Activated CD4-positive, alpha-beta T cell treated with anti-CD3 and anti-CD28 coated beads for 36 hours (primary cell): ENCODE measurements around the gene YBX3. TPM values are rescaled to one million over a fixed set of nuclear protein-coding genes. Genes with fewer than 3 reads are reported as not detected.

Experiments used
- ATAC-seq: fragments of 200-7000 bp; cut with Tn5 transposase; one replicate; pipeline ENCODE4 v1.10.0; 2021; ENCODE audit warnings: mild to moderate bottlenecking, moderate library complexity
- CTCF ChIA-PET: fragments of 350-600 bp; sonication (Branson Sonifier 250); formaldehyde crosslinking; loops from one replicate; lab custom pipeline; 2021; ENCODE audit warnings: antibody characterized with exemption; lab: Charles Lee
- POLR2A ChIA-PET: fragments of 350-600 bp; sonication (Branson Sonifier 250); formaldehyde crosslinking; loops from one replicate; lab custom pipeline; 2021; ENCODE audit warnings: antibody characterized with exemption, inconsistent platforms; lab: Charles Lee
- DNase-seq: peaks from one replicate; pipeline ENCODE4 v3.0.0-alpha.2; 2020
- H3K27ac Mint-ChIP-seq: one replicate; pipeline ENCODE4 v1.8.0; 2021; ENCODE audit warnings: mixed read lengths
- H3K27me3 Mint-ChIP-seq: one replicate; pipeline ENCODE4 v1.8.0; 2021; ENCODE audit warnings: mixed read lengths
- H3K36me3 Mint-ChIP-seq: one replicate; pipeline ENCODE4 v1.8.0; 2021; ENCODE audit warnings: low read depth, mixed read lengths
- H3K4me1 Mint-ChIP-seq: one replicate; pipeline ENCODE4 v1.8.0; 2021; ENCODE audit warnings: mixed read lengths
- H3K4me3 Mint-ChIP-seq: one replicate; pipeline ENCODE4 v1.8.0; 2021; ENCODE audit warnings: mild to moderate bottlenecking, moderate library complexity, mixed read lengths
- H3K9me3 Mint-ChIP-seq: one replicate; pipeline ENCODE4 v1.8.0; 2021; ENCODE audit warnings: low read depth, mixed read lengths
- intact Hi-C, 2 experiments: fragments of 100-400 bp; cut with DNase I in 1 of 2; cut with micrococcal nuclease in 1 of 2; formaldehyde crosslinking; loops; one replicate each; pipeline versions ENCODE4 v1.14.2 to v1.15.1; 2022 to 2024; cut with DNase I, micrococcal nuclease
- total RNA-seq, 2 experiments: library from RNA; stranded (reverse); gene quantifications; one replicate each; pipeline ENCODE4 v1.2.3, GENCODE V29; 2021

Gene YBX3
- total RNA-seq, 2 experiments from 2014 or later = 157 to 175 TPM

DNA sequence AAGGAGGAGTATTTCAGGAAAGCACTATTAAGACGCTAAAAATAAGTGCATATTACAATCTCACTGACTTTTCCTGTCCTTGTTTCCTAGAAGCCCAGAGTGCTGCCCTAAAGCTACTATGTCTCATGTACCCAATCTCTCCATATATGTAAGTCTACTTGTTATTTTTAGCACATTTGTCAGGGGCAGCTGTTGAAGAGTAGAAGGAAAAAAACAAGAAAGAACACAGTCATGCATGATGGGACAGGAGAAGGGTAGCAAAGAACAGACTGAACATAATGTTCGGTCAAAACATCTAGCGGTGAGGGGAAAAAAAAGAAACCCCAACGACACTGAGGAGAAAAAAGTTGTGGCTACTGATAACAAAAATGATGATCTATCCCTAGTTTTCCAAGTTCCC is 14.3 kb downstream of the YBX3 start:
- DNase-seq = no peak
- CTCF ChIA-PET = interaction anchor here (0.7 to 1.5 kb wide), 3 partner anchors 8 to 74 kb away, joined by 3 to 4 read pairs (median 3); no protein-coding TSS in a partner anchor

DNA sequence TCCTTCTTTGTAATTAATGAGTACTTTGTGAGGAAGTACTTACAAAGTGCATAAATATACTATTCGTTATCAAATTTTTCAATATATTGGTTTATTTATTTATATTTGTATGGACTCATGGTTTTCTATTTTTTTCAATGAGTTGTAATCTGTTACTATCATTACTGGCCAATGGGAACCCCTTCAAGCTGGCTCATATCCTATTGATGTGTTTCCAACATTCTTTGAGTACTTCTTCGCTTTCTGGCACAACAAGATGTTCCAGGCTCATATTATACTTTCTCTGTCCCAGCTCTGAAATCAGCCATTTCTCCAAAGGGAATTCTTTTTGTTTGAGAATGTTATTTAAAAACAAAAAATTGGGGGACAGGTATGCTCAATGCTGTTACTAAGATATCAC is 17.5 kb downstream of the YBX3 start:
- H3K4me1 Mint-ChIP-seq = peaks cover 13% of the 10 kb centered on the region
- peaks cover 10% of the 10 kb centered on the region for H3K27me3 Mint-ChIP-seq
- no peaks in the 10 kb centered on the region for H3K9me3 Mint-ChIP-seq
- ChIA-PET POLR2A (no interaction called here), CTCF (interaction anchor here (0.6 to 1.1 kb wide), 2 partner anchors 466 to 791 kb away, joined by 3 read pairs; partner anchors contain the start of gene SMIM10L1)
- ATAC-seq = no peak
- no peak overlapping the region for H3K4me3 Mint-ChIP-seq
- no peak for DNase-seq
- peaks cover 66% of the 10 kb centered on the region for H3K36me3 Mint-ChIP-seq
- intact Hi-C loops = no loop called here
- no peak overlapping the region for H3K27ac Mint-ChIP-seq

More for the DNA sequence above, 14.3 kb downstream of the YBX3 start:
- no peaks in the 10 kb centered on the region for H3K4me1 Mint-ChIP-seq
- POLR2A ChIA-PET = no interaction called here
- no peak overlapping the region for H3K27ac Mint-ChIP-seq
- intact Hi-C loops = no loop called here
- peaks cover 67% of the 10 kb centered on the region for H3K36me3 Mint-ChIP-seq
- ATAC-seq = no peak
- H3K9me3 Mint-ChIP-seq = no peaks in the 10 kb centered on the region
- H3K4me3 Mint-ChIP-seq = no peak overlapping the region
- H3K27me3 Mint-ChIP-seq = peaks cover 10% of the 10 kb centered on the region

GRCh38 chr12:10701843-10702242 is 21.3 kb downstream of the YBX3 start:
- H3K27ac Mint-ChIP-seq = peak overlapping the region; percentile 68
- peaks cover 16% of the 10 kb centered on the region for H3K4me1 Mint-ChIP-seq
- no peaks in the 10 kb centered on the region for H3K9me3 Mint-ChIP-seq
- H3K4me3 Mint-ChIP-seq = no peak overlapping the region
- no peaks in the 10 kb centered on the region for H3K27me3 Mint-ChIP-seq
- intact Hi-C loops = no loop called here
- ChIA-PET POLR2A (interaction anchor here (0.7 kb wide), 1 partner anchor 520 kb away, joined by 4 read pairs; no protein-coding TSS in a partner anchor), CTCF (no interaction called here)
- H3K36me3 Mint-ChIP-seq = peaks cover 57% of the 10 kb centered on the region
- ATAC-seq = no peak
- no peak for DNase-seq

- CTCF ChIA-PET = no interaction called here
These were observed 21.9 kb downstream of the YBX3 start for GRCh38 chr12:10701131-10701681.

GRCh38 chr12:10700581-10700980 is 22.5 kb downstream of the YBX3 start:
- H3K27me3 Mint-ChIP-seq = no peaks in the 10 kb centered on the region
- H3K36me3 Mint-ChIP-seq = peaks cover 52% of the 10 kb centered on the region
- H3K27ac Mint-ChIP-seq = peak overlapping the region; percentile 68
- no peaks in the 10 kb centered on the region for H3K9me3 Mint-ChIP-seq
- intact Hi-C loops = no loop called here
- DNase-seq (no peak), ATAC-seq (no peak)
- peaks cover 16% of the 10 kb centered on the region for H3K4me1 Mint-ChIP-seq
- ChIA-PET CTCF (interaction anchor here (0.6 to 1.7 kb wide), 3 partner anchors 10 to 505 kb away, joined by 3 read pairs; no protein-coding TSS in a partner anchor), POLR2A (no interaction called here)
- H3K4me3 Mint-ChIP-seq = no peak overlapping the region

More at GRCh38 chr12:10701131-10701681, 21.9 kb downstream of the YBX3 start:
- ATAC-seq (peak; percentile 92), DNase-seq (peak; percentile 61)
- Mint-ChIP-seq H3K27me3 (no peaks in the 10 kb centered on the region), H3K4me3 (no peak overlapping the region), H3K27ac (peak overlapping the region; percentile 68), H3K9me3 (no peaks in the 10 kb centered on the region), H3K4me1 (peaks cover 16% of the 10 kb centered on the region), H3K36me3 (peaks cover 54% of the 10 kb centered on the region)
- intact Hi-C loops = no loop called here
- POLR2A ChIA-PET = no interaction called here

DNA sequence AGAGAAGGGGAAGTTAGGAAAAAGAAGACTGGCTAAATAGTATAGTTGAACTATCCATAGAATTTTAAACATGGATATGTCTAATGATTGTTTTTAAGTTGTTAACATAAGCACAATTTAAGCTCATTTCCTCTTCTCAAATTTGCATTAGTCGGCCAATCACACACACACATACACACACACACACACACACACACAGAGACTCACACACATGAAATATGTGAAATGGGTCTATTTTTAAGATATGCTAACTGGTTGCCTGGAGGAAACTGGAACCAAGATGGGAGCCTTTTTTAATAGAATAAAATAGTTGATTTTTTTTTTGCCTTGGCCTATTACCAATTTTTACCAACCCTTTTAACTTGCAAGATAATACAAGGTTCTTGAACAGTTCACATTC is 25.3 kb downstream of the YBX3 start:
- peaks cover 45% of the 10 kb centered on the region for H3K36me3 Mint-ChIP-seq
- H3K9me3 Mint-ChIP-seq = no peaks in the 10 kb centered on the region
- intact Hi-C loops = no loop called here
- H3K4me3 Mint-ChIP-seq = no peak overlapping the region
- DNase-seq (no peak), ATAC-seq (no peak)
- ChIA-PET POLR2A (no interaction called here), CTCF (interaction anchor here (0.6 to 1.7 kb wide), 2 partner anchors 24 to 52 kb away, joined by 3 to 8 read pairs; partner anchors contain the start of gene STYK1)
- peaks cover 16% of the 10 kb centered on the region for H3K4me1 Mint-ChIP-seq
- no peak overlapping the region for H3K27ac Mint-ChIP-seq
- H3K27me3 Mint-ChIP-seq = no peaks in the 10 kb centered on the region

- Mint-ChIP-seq H3K9me3 (no peaks in the 10 kb centered on the region), H3K36me3 (peaks cover 41% of the 10 kb centered on the region), H3K27ac (no peak overlapping the region), H3K27me3 (no peaks in the 10 kb centered on the region), H3K4me3 (no peak overlapping the region), H3K4me1 (peaks cover 16% of the 10 kb centered on the region)
- ChIA-PET CTCF (interaction anchor here (0.8 to 1.7 kb wide), 3 partner anchors 22 to 201 kb away, joined by 3 to 8 read pairs (median 3); no protein-coding TSS in a partner anchor), POLR2A (no interaction called here)
- intact Hi-C loops = no loop called here
- ATAC-seq = no peak
- DNase-seq = no peak
These were observed 26.0 kb downstream of the YBX3 start for GRCh38 chr12:10697156-10697555.

GRCh38 chr12:10690906-10691305 is 32.2 kb downstream of the YBX3 start:
- peaks cover 3% of the 10 kb centered on the region for H3K27me3 Mint-ChIP-seq
- no peak overlapping the region for H3K4me3 Mint-ChIP-seq
- ChIA-PET POLR2A (no interaction called here), CTCF (no interaction called here)
- H3K27ac Mint-ChIP-seq = no peak overlapping the region
- no peak for DNase-seq
- H3K4me1 Mint-ChIP-seq = no peaks in the 10 kb centered on the region
- intact Hi-C loops = no loop called here
- no peak for ATAC-seq
- peaks cover 7% of the 10 kb centered on the region for H3K36me3 Mint-ChIP-seq
- H3K9me3 Mint-ChIP-seq = peaks cover 8% of the 10 kb centered on the region

GRCh38 chr12:10689146-10689545 is 34.0 kb downstream of the YBX3 start:
- Mint-ChIP-seq H3K27me3 (peaks cover 9% of the 10 kb centered on the region), H3K36me3 (no peaks in the 10 kb centered on the region), H3K27ac (no peak overlapping the region), H3K4me1 (no peaks in the 10 kb centered on the region), H3K4me3 (no peak overlapping the region), H3K9me3 (peaks cover 8% of the 10 kb centered on the region)
- DNase-seq (no peak), ATAC-seq (no peak)
- ChIA-PET CTCF (interaction anchor here (0.7 kb wide), 1 partner anchor 545 kb away, joined by 3 read pairs; no protein-coding TSS in a partner anchor), POLR2A (no interaction called here)
- intact Hi-C loops = no loop called here

DNA sequence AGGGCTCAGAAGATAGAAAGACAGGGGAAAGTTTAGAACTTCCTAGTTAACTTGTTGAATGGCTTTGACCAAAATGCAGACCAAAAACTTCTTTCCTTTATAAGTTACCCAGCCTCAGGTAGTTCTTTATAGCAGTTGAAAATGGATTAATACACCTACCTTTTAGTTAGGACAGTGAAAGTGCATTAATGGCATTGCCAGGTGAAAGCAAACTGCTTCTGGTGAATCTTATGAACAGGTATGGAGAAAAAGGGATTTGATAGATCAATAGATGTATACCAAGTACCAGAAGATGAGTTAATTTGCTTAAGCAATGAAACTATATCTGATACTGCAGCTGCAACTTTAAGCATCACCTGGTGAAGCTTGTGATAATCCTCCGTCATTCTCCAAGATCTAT is 35.1 kb downstream of the YBX3 start:
- DNase-seq (no peak), ATAC-seq (no peak)
- H3K9me3 Mint-ChIP-seq = peaks cover 8% of the 10 kb centered on the region
- H3K4me3 Mint-ChIP-seq = no peak overlapping the region
- ChIA-PET CTCF (interaction anchor here (0.8 kb wide), 1 partner anchor 9 kb away, joined by 3 read pairs; no protein-coding TSS in a partner anchor), POLR2A (no interaction called here)
- peaks cover 9% of the 10 kb centered on the region for H3K27me3 Mint-ChIP-seq
- H3K4me1 Mint-ChIP-seq = no peaks in the 10 kb centered on the region
- intact Hi-C loops = no loop called here
- H3K36me3 Mint-ChIP-seq = no peaks in the 10 kb centered on the region
- H3K27ac Mint-ChIP-seq = no peak overlapping the region

DNA sequence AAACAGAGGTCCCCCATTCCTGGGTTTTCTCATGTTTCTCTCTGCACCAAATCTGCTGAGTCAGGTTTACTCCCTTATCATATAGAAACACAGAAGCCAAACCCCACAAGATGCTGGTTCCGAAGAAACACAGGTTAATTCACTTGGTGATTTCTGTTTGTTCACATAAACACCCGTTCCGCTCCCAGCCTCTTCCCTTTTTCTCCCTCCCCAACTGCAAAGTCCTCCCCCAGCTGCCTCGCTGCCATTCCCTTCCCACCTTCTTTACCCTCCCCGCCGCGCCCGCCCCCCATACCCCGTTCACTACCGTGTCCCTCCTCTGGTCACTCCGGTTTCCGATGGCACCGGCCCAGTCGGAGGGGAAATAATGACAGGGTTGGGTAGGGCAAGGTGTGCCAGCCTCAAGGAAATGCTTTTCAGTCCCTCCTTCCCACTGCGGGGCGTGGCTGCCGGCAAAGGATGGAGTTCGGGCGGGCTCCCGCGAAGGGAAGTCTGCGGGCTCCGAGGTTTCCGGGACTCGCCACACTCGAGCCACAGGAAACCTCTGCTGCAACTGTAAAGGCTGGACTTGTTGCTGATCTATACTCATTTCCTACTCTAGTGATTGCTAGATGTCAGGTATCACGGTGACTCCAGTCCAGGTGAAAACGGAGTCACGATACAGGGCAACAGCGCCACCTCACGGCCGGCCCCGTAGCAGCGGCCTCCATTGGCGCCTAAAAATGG is 49.3 kb downstream of the YBX3 start, which contains the start of gene STYK1:
Gene STYK1, minus strand, starts transcription at position 394 of the 726 bp plus-strand sequence. CDS start 39,434 bp downstream, outside the sequence.
- CTCF ChIA-PET = interaction anchor here (0.7 to 1.2 kb wide), 2 partner anchors 24 to 59 kb away, joined by 3 read pairs; no protein-coding TSS in a partner anchor
- Mint-ChIP-seq H3K27me3 (peaks cover 56% of the 10 kb centered on the region), H3K27ac (peak within 1 kb of the TSS; percentile 77), H3K4me1 (peaks cover 28% of the 10 kb centered on the region), H3K9me3 (peaks cover 2% of the 10 kb centered on the region), H3K36me3 (no peaks in the 10 kb centered on the region), H3K4me3 (peak within 1 kb of the TSS; percentile 70)
- POLR2A ChIA-PET = no interaction called here
- ATAC-seq (peak; percentile 89), DNase-seq (peak; percentile 84)
- intact Hi-C loops = loop anchor here (1.0 to 10.0 kb wide), 11 partner anchors 48 to 525 kb away; partner anchors contain the start of genes MAGOHB (in 2 of the 2) and KLRD1 (in 1 of the 2)
